SJSA1 (cell line): ENCODE data around the gene PDE9A. TPM values are rescaled to one million over a fixed set of nuclear protein-coding genes. Genes with fewer than 3 reads are reported as not detected.
"Not testable (repeated sequence)": the region's sequence is repeated elsewhere in the genome, so short reads cannot be mapped to it uniquely, and the experiment has no call there.

Experiments
- DNase-seq, 2 experiments: peaks; one replicate each; pipeline ENCODE4 v3.0.0-alpha.2; 2015 to 2020; ENCODE audit warnings: low spot score in 2 of 2, low read depth in 1 of 2
- H3K27ac ChIP-seq: fragments of 250-450 bp; sonication (Bioruptor Pico); 2 replicates; pipeline ENCODE4 v1.5.1; 2020; ENCODE audit warnings: mild to moderate bottlenecking, moderate library complexity
- H3K27me3 ChIP-seq: fragments of 250-450 bp; sonication (Bioruptor Pico); replicated peaks from 2 replicates; pipeline ENCODE4 v1.5.1; 2020; ENCODE audit warnings: mild to moderate bottlenecking, moderate library complexity
- H3K36me3 ChIP-seq: fragments of 250-450 bp; sonication (Bioruptor Pico); 2 replicates; pipeline ENCODE4 v1.5.1; 2020; ENCODE audit warnings: mild to moderate bottlenecking
- H3K4me1 ChIP-seq: fragments of 250-450 bp; sonication (Bioruptor Pico); replicated peaks from 2 replicates; pipeline ENCODE4 v1.6.1; 2021; ENCODE audit warnings: mild to moderate bottlenecking
- H3K4me3 ChIP-seq: fragments of 250-450 bp; sonication (Bioruptor Pico); 2 replicates; pipeline ENCODE4 v1.5.1; 2020; ENCODE audit warnings: mild to moderate bottlenecking
- H3K9me3 ChIP-seq: fragments of 250-450 bp; sonication (Bioruptor Pico); replicated peaks from 2 replicates; pipeline ENCODE4 v1.5.1; 2020; ENCODE audit warnings: mild to moderate bottlenecking
- total RNA-seq: library from RNA; depleted of rRNA; stranded (reverse); fragments of >200 nt; shearing (Covaris generic); gene quantifications from 2 replicates; pipeline ENCODE4 v1.2.3, GENCODE V29; 2014; rRNA removed

Gene PDE9A
- total RNA-seq = 6.5 and 10.3 TPM in 2 replicates

DNA sequence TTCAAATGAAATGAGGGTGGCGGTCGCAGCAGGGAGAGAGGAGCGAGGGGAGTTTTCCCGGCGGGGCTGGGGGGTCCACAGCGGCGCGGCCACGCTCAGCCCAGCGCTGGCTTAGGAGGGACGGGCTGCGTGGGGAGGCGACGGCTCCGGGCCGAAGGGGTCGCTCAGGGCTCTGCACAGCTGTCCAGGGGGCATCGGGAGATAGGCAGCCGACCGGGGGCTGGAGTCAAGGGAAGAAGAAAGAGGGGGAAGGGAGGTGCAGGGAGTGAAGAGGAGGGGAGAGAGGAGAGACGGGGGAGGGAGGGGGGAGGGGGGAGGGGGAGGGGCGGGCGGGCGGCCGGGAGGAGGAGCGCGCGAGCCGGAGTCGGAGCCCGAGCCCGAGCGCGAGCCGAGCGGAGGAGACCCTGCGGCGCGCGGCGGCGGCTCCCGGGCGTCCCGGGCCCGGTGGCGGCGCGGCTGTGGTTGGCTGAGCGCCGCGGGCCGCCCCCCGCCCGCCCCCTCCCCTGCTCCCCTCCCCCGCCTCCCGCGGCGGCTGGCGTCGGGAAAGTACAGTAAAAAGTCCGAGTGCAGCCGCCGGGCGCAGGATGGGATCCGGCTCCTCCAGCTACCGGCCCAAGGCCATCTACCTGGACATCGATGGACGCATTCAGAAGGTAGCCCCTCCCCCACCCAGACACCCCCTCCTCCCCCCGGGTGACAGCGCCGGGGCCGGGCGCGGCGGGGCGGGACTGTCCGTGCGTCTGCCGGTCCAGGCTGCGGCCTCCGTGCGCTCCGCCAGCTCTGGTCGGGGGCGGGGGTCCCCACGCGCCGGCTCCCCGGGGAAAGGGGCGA is at the start of gene PDE9A:
Gene PDE9A (plus strand): TSS at position 391 of the 831 bp plus-strand sequence. CDS start 194 bp downstream, at position 585.
- Histone ChIP-seq H3K27ac (no peak within 1 kb of the TSS), H3K4me3 (peak within 1 kb of the TSS; percentile 49), H3K27me3 (peaks cover 43% of the 10 kb centered on the region), H3K36me3 (no peaks in the 10 kb centered on the region), H3K9me3 (no peaks in the 10 kb centered on the region), H3K4me1 (peaks cover 44% of the 10 kb centered on the region)
- DNase-seq = no peak

DNA sequence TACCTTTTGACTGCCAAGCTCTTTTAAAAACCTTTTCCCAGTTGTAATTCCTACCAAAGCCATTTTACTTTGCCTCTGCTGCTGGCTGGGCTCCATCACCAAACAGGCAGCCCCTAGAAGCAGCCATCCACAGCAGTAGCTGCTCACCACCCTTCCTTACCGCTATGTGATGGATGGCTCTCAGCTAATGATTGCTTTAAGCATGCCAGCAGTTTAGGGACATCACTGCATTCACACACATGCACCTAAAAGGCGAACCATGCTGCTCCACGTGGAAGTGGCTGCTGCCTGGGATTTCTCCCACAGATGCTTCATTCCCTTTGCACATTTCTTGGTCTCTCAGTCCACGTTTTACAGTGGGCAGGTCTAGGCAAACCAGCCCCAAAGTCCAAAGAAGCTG is 46.3 kb upstream of the PDE9A start:
- Histone ChIP-seq H3K27me3 (peaks cover 5% of the 10 kb centered on the region; the same call in 1 of the 2 replicates), H3K4me1 (no peaks in the 10 kb centered on the region), H3K4me3 (no peak overlapping the region), H3K9me3 (peaks cover 5% of the 10 kb centered on the region), H3K27ac (no peak overlapping the region), H3K36me3 (no peaks in the 10 kb centered on the region)
- DNase-seq = no peak

DNA sequence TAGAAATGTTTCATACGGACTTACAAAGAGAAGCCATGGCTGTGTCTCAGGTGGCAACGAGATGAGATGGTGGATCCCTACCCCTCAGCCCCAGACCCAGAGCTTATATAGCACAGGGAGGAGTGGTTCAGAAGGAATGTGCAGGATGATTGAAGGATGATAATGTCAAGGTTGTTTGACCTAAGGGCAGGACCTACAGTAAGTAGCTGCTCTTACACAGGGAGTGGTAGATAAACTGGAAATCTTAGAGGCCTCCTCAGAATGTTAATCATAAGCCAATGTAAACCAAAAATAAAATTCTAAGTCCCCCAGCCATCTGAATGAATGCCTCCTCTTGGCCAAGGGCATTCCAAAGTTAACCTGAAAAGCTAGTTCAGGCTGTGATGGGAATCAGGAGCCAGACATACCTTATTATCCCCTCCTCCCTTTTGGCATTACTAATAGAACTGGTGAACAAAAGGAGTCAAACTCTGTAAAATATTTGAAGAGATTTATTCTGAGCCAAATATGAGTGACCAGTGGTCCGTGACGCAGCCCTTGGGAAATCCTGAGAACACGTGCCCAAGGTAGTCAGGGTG is 45.8 kb upstream of the PDE9A start:
- Histone ChIP-seq H3K4me3 (no peak overlapping the region), H3K27ac (no peak overlapping the region), H3K4me1 (no peaks in the 10 kb centered on the region)

DNA sequence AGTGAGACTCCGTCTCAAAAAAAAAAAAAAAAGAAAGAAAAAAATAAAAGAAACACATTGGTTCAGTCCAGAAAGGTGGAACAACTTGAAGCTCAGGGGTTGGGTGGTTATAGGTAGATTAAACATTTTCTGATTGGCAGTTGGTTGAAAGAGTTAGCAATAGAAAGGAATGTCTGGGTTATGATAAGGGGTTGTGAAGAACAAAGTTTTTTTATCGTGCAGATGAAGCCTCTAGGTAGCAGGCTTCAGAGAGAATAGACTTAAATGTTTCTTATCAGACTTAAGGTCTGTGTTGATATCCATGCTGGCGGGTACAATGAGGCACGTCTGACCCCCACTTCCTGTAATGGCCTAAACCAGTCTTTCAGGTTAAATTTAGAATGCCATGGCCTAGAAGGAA is 45.0 kb upstream of the PDE9A start:
- H3K9me3 ChIP-seq = peaks cover 5% of the 10 kb centered on the region
- no peaks in the 10 kb centered on the region for H3K36me3 ChIP-seq
- H3K4me3 ChIP-seq = no peak overlapping the region
- peaks cover 5% of the 10 kb centered on the region; the same call in 1 of the 2 replicates for H3K27me3 ChIP-seq
- H3K4me1 ChIP-seq = no peaks in the 10 kb centered on the region
- no peak overlapping the region for H3K27ac ChIP-seq
- no peak for DNase-seq

More for the DNA sequence above, 45.8 kb upstream of the PDE9A start:
- DNase-seq = no peak
- Histone ChIP-seq H3K36me3 (no peaks in the 10 kb centered on the region), H3K27me3 (peaks cover 5% of the 10 kb centered on the region; the same call in 1 of the 2 replicates), H3K9me3 (peaks cover 5% of the 10 kb centered on the region)

DNA sequence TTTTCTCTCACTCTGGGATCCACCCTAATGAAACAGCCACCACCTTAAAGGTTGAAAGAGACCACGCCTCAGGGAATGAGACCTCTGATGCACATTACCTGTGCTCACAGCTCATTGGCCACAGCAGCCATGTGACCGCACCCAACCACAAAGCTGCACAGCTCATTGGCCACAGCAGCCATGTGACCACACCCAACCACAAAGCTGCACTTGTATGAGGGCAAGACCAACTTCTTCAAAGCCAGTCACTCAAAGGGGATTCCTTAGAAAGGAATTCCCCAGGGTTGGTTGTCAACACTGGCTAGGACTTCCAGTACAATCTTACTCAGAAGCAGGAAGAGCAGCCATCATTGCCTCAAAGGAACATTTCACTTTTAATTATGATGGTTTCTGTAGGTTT is 43.6 kb upstream of the PDE9A start:
- Histone ChIP-seq H3K4me3 (no peak overlapping the region), H3K27me3 (no peaks in the 10 kb centered on the region; the same call in 1 of the 2 replicates), H3K9me3 (peaks cover 4% of the 10 kb centered on the region), H3K36me3 (no peaks in the 10 kb centered on the region), H3K27ac (no peak overlapping the region), H3K4me1 (no peaks in the 10 kb centered on the region)
- DNase-seq = no peak

DNA sequence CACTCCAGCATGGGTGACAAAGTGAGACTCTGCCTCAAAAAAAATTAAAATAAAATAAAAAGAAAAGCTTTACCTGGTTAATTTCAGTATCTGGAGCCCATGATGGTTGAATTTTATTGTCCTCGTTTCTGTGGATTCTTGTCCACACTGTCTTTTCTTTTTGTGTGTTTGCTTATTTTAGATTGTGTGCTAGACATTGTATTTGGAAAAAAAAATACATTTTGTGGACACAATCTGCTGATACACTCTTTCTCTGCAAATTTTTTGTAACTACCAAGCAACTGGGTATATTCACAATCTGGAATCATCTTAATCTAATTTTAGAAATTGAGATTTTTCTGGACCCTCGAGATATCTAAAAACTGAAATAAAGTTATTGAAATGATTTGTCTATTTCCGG is 41.6 kb upstream of the PDE9A start:
- DNase-seq = no peak
- H3K36me3 ChIP-seq = no peaks in the 10 kb centered on the region
- H3K4me3 ChIP-seq = no peak overlapping the region
- H3K27me3 ChIP-seq = peaks cover 5% of the 10 kb centered on the region; the same call in 1 of the 2 replicates
- no peak overlapping the region for H3K27ac ChIP-seq
- H3K4me1 ChIP-seq = no peaks in the 10 kb centered on the region
- peaks cover 2% of the 10 kb centered on the region; the same call in 1 of the 2 replicates for H3K9me3 ChIP-seq

DNA sequence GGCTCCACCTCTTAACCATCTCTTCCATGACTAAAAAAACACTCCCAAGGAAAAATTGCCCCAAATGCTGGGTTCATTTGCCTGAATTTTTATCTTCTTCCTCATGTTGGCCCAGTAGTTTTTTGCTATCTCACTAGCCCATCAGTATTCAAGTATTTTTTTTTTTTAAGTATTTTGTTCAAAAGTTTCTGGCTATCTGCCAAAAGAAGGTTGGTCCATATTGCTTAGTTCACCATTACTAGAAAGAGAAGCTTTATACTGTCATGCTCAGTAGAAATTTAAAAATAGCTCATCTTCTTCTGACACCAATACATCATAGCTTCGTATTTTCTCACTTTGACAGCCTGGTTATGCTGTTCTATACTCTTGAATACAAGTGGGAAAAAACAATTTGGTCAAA is 41.0 kb upstream of the PDE9A start:
- Histone ChIP-seq H3K4me1 (no peaks in the 10 kb centered on the region), H3K36me3 (no peaks in the 10 kb centered on the region), H3K4me3 (no peak overlapping the region), H3K9me3 (peaks cover 2% of the 10 kb centered on the region; the same call in 1 of the 2 replicates), H3K27me3 (peaks cover 5% of the 10 kb centered on the region; the same call in 1 of the 2 replicates), H3K27ac (no peak overlapping the region)
- no peak for DNase-seq

DNA sequence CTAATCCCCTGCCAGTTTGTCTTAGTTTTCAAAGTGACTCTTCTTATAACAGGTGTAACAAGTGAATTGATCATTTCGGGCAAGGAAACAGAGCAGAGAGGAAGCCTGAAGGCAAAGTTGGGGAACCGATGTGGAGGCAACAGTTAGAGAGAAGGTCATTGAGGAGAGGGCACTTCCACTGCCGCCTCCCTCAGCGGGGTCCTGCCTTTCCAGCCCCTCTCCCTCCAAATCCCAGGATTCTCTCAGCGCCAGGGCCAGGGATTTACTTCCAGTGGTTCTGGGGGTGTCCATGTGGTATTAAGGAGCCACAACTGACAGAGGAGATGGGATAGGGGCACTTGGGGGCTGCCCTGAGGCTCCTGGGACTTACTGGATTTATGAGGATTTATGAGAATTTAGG is 39.7 kb upstream of the PDE9A start:
- Histone ChIP-seq H3K4me3 (no peak overlapping the region), H3K27me3 (peaks cover 9% of the 10 kb centered on the region; the same call in 1 of the 2 replicates), H3K36me3 (no peaks in the 10 kb centered on the region), H3K4me1 (no peaks in the 10 kb centered on the region), H3K9me3 (peaks cover 2% of the 10 kb centered on the region; the same call in 1 of the 2 replicates), H3K27ac (no peak overlapping the region)
- DNase-seq = no peak

DNA sequence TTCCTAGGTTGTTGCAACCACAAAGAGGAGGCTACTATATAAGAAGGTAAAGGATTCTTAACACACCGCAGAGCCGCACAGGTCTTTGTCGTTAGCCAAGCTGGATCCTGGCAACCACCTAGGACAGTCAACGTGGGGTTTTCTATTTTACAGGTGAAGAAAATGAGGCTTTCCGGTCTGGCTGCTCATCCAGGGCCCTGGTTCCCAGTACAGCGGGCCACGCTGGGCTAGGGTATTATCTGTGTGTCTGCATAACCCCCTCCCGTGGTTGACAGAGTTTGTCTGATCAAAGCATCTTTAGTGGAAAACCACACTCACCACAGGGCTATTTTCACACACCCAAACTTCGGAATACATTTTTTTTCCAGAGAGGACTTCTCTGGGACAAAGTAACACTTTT is 39.0 kb upstream of the PDE9A start:
- Histone ChIP-seq H3K4me1 (no peaks in the 10 kb centered on the region), H3K27me3 (peaks cover 15% of the 10 kb centered on the region; the same call in 1 of the 2 replicates), H3K9me3 (peaks cover 2% of the 10 kb centered on the region; the same call in 1 of the 2 replicates), H3K36me3 (no peaks in the 10 kb centered on the region), H3K4me3 (no peak overlapping the region), H3K27ac (no peak overlapping the region)
- no peak for DNase-seq

DNA sequence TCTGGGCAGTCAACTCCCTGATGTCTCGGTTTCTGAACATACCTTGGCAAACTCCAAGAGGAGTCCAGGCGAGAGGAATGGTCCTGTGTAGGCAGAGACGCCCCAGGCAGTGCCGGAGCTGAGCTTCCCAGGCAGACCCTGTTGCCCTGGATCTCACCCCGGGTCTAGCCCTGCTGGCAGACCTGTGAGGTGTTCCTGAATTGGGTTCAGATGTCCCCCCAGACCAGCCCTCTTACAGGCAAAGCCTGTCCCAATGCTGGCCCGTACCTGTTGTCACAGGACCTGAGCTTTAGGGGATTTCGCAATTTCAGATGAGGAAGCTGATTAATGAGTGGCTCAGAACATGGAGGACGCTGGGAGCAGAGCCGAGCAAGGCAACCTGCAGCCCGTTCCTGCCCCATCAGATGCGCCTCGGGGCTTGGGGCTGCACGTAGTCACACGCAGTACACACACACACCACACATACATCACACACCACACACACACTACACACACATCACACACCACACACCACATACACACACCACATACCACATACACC is 38.5 kb upstream of the PDE9A start:
- Histone ChIP-seq H3K36me3 (no peaks in the 10 kb centered on the region), H3K9me3 (peaks cover 2% of the 10 kb centered on the region; the same call in 1 of the 2 replicates), H3K4me1 (peaks cover 4% of the 10 kb centered on the region), H3K27me3 (peaks cover 15% of the 10 kb centered on the region; the same call in 1 of the 2 replicates), H3K4me3 (no peak overlapping the region), H3K27ac (no peak overlapping the region)
- no peak for DNase-seq

DNA sequence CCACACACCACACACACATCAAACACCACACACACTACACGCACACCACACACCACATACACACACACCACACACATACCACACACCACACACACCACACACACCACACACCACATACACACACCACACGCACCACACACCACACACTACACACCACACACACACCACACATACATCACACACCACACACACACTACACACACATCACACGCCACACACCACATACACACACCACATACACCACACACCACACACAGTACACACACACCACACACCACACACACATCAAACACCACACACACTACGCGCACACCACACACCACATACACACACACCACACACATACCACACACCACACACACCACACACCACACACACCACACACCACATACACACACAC is 38.0 kb upstream of the PDE9A start:
- H3K27ac ChIP-seq = not testable (repeated sequence)
- peaks cover 15% of the 10 kb centered on the region; the same call in 1 of the 2 replicates for H3K27me3 ChIP-seq

DNA sequence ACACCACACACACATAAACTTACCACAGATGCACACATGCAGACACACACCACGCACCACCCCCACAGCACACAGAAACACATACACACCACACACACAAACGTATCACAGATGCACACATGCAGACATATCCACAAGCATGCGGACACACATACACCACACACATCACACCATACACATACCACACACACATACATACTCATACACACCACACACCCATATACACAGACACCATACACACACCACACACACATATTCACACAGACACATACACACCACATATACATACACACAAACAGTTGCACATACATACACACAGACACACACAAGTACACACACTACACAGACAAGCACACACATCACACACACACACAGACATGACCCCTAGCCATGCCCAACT is 37.5 kb upstream of the PDE9A start:
- no peaks in the 10 kb centered on the region for H3K36me3 ChIP-seq
- H3K27me3 ChIP-seq = peaks cover 15% of the 10 kb centered on the region; the same call in 1 of the 2 replicates
- no peak overlapping the region for H3K27ac ChIP-seq
- no peak for DNase-seq
- peaks cover 13% of the 10 kb centered on the region for H3K4me1 ChIP-seq
- peaks cover 2% of the 10 kb centered on the region; the same call in 1 of the 2 replicates for H3K9me3 ChIP-seq
- no peak overlapping the region for H3K4me3 ChIP-seq

More for the DNA sequence above, 38.0 kb upstream of the PDE9A start:
- not testable (repeated sequence) for H3K4me3 ChIP-seq, H3K36me3 ChIP-seq, H3K4me1 ChIP-seq, H3K9me3 ChIP-seq, DNase-seq

DNA sequence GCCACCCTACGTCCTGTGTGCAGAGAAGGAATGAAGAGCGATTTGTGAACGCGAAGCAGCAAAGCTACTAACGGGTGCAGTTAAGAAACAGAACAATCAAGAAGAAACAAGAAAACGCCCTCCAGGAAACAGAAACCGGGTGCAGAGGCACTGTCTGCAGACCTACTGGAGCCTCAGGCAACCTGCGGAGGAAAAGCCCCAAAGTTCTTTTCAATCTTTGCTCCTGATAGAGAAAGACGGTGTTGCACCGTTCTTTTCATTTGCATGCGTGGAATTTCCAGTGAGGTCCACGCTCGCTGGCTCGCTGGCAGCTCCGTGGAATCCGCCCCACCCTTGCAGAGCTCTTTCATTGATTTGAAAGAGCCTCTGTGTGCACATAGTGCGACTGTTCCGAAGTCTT is 37.0 kb upstream of the PDE9A start:
- Histone ChIP-seq H3K27ac (no peak overlapping the region), H3K4me1 (peaks cover 15% of the 10 kb centered on the region), H3K36me3 (no peaks in the 10 kb centered on the region), H3K4me3 (no peak overlapping the region), H3K9me3 (peaks cover 2% of the 10 kb centered on the region; the same call in 1 of the 2 replicates), H3K27me3 (peaks cover 15% of the 10 kb centered on the region; the same call in 1 of the 2 replicates)
- DNase-seq = no peak
